HUES6 (cell line): ENCODE results near the gene FADD.
"Not testable (repeated sequence)": the region's sequence is repeated elsewhere in the genome, so short reads cannot be mapped to it uniquely, and the experiment has no call there.

Experiments
- H3K27ac ChIP-seq: 2 replicates; pipeline ENCODE4 v1.7.0; 2013; ENCODE audit warnings: low read depth, mild to moderate bottlenecking, low read length, inconsistent platforms
- H3K27me3 ChIP-seq: 2 replicates; pipeline ENCODE4 v1.6.1; 2013; ENCODE audit warnings: low read length; ENCODE audit not compliant: control insufficient read depth, insufficient read depth
- H3K36me3 ChIP-seq: 2 replicates; pipeline ENCODE4 v1.6.1; 2013; ENCODE audit warnings: low read length; ENCODE audit not compliant: control insufficient read depth, insufficient read depth
- H3K4me1 ChIP-seq: 2 replicates; pipeline ENCODE4 v1.6.1; 2013; ENCODE audit warnings: low read length; ENCODE audit not compliant: control insufficient read depth, insufficient read depth
- H3K4me3 ChIP-seq: 2 replicates; pipeline ENCODE4 v1.5.1; 2013; ENCODE audit warnings: low read depth, low read length
- H3K9ac ChIP-seq: one replicate; pipeline ENCODE4 v1.6.1; 2013; ENCODE audit warnings: mild to moderate bottlenecking, low read length
- H3K9me3 ChIP-seq: 2 replicates; pipeline ENCODE4 v1.6.1; 2013; ENCODE audit warnings: low read depth, low read length; ENCODE audit not compliant: control insufficient read depth, insufficient read depth

The FADD gene

DNA sequence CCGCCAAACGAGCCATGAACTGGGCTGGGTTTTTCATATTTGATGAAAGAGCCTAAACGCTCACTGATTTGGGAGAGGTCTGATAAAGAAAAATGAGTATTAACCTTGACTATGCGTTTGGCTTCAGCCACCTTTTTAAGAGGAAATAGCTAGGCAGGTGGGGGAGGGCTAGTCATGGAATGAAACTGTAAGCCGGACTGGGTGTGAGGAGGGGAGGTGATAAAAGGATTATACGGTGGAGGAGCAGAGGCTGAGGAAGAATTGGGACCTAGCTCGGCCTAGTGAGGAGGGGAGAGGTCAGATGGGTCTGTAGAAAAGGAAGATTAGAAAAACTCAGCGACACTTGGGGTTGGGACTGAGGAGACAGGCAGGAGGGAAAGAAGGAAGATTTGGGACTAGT lies 15.0 kb downstream of the FADD start:
- not testable (repeated sequence) for H3K36me3 ChIP-seq, H3K27ac ChIP-seq, H3K9me3 ChIP-seq, H3K27me3 ChIP-seq
- peak overlapping the region; percentile 17 for H3K9ac ChIP-seq
- peak overlapping the region; percentile 6; the same call in 1 of the 2 replicates for H3K4me3 ChIP-seq
- peaks cover 18% of the 10 kb centered on the region; the same call in 1 of the 2 replicates for H3K4me1 ChIP-seq

GRCh38 chr11:70220136-70220535 lies 17.0 kb downstream of the FADD start:
- H3K9me3 ChIP-seq: peaks cover 3% of the 10 kb centered on the region; the same call in 1 of the 2 replicates
- H3K4me1 ChIP-seq: peaks cover 15% of the 10 kb centered on the region; the same call in 1 of the 2 replicates
- H3K36me3 ChIP-seq: no peaks in the 10 kb centered on the region
- H3K27ac ChIP-seq: peak overlapping the region; percentile 34; the same call in 1 of the 2 replicates
- H3K9ac ChIP-seq: peak overlapping the region; percentile 35
- no peaks in the 10 kb centered on the region for H3K27me3 ChIP-seq
- H3K4me3 ChIP-seq: no peak overlapping the region

DNA sequence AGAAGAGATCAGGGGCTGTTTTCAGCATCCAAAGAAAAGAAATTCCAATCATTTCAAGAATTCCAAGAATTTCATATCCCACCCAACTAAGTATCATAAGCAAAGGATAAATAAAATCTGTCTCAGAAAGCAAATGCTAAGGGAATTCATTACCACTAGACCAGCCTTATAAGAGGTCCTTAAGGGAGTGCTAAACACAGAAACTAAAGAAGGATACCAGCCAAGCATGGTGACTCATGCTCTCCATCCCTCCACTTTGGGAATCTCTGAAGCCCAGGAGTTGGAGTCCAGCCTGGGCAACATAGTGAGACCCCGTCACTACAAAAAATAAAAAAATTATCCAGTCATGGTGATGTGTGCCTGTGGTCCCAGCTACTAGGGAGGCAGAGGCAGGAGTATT lies 17.8 kb downstream of the FADD start:
- H3K27ac ChIP-seq: peak overlapping the region; percentile 41; the same call in 1 of the 2 replicates
- H3K4me1 ChIP-seq: peaks cover 17% of the 10 kb centered on the region
- no peaks in the 10 kb centered on the region for H3K27me3 ChIP-seq
- H3K36me3 ChIP-seq: no peaks in the 10 kb centered on the region
- H3K4me3 ChIP-seq: no peak overlapping the region
- no peak overlapping the region for H3K9ac ChIP-seq
- peaks cover 3% of the 10 kb centered on the region; the same call in 1 of the 2 replicates for H3K9me3 ChIP-seq

- Histone ChIP-seq H3K4me3 (no peak overlapping the region), H3K4me1 (peaks cover 18% of the 10 kb centered on the region), H3K9ac (no peak overlapping the region), H3K27me3 (no peaks in the 10 kb centered on the region), H3K27ac (no peak overlapping the region), H3K9me3 (peaks cover 3% of the 10 kb centered on the region; the same call in 1 of the 2 replicates), H3K36me3 (no peaks in the 10 kb centered on the region)
Measured at GRCh38 chr11:70225681-70226177, 22.6 kb downstream of the FADD start.

GRCh38 chr11:70226183-70226582 lies 23.1 kb downstream of the FADD start:
- Histone ChIP-seq H3K27ac (no peak overlapping the region), H3K9me3 (no peaks in the 10 kb centered on the region), H3K27me3 (no peaks in the 10 kb centered on the region), H3K4me3 (no peak overlapping the region), H3K4me1 (peaks cover 16% of the 10 kb centered on the region), H3K9ac (no peak overlapping the region), H3K36me3 (no peaks in the 10 kb centered on the region)

DNA sequence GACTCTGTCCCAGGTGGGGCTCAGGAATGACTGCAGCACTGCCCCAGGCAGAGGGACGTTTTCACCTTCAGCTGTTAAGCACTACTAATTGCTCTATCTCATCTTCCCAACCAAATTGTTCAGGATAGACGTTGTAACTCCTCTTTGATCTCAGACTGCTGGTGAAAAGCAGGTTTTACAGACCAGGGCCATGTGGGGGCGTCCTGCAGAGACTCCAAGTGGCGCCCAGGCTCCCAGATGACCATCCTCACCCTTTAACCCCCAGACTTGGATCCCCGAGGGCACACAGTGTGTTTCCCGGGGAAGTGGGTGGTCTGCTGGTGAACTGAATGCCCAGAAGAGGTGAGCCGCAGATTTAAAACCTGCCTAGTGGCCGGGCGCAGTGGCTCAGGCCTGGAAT lies 23.9 kb downstream of the FADD start:
- peaks cover 22% of the 10 kb centered on the region for H3K4me1 ChIP-seq
- no peak overlapping the region for H3K4me3 ChIP-seq
- no peaks in the 10 kb centered on the region for H3K36me3 ChIP-seq
- H3K9ac ChIP-seq: no peak overlapping the region
- H3K9me3 ChIP-seq: no peaks in the 10 kb centered on the region
- H3K27ac ChIP-seq: no peak overlapping the region
- no peaks in the 10 kb centered on the region for H3K27me3 ChIP-seq

GRCh38 chr11:70229737-70230136 lies 26.6 kb downstream of the FADD start:
- H3K9ac ChIP-seq: no peak overlapping the region
- peaks cover 22% of the 10 kb centered on the region for H3K4me1 ChIP-seq
- H3K9me3 ChIP-seq: no peaks in the 10 kb centered on the region
- H3K27ac ChIP-seq: no peak overlapping the region
- no peak overlapping the region for H3K4me3 ChIP-seq
- no peaks in the 10 kb centered on the region for H3K36me3 ChIP-seq
- H3K27me3 ChIP-seq: no peaks in the 10 kb centered on the region

DNA sequence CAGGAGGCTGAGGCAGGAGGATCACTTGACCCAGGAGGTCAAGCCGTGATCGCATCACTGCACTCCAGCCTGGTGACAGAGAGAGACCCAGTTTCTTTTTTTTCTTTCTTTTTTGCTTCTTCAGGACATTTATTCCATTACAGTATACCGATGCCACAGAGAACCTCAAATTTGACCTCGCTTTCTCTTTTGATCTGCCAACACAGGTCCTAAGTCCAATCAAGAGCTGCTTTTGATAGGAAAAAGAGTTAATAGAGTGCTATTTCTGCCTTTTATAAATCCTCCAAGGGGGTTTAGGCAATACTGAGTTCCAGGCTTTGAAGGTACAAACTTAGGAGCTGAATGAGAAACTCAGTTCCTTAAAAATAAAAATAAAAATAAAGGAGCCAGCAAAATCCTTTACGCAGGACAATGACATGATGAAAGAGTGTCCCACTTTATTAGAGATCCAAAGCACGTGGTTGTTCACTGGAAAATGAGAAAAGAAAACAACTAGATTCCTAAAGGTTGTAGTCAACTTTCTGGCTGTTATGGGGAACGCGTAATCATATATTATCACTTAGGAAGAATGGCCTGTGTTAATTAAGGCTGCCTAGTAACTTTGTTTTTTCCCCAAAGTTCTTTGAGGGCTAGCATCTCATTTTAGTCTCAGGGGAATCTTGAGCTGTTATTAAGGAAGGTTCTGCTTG lies 27.2 kb downstream of the FADD start:
- no peak overlapping the region for H3K9ac ChIP-seq
- H3K36me3 ChIP-seq: no peaks in the 10 kb centered on the region
- no peaks in the 10 kb centered on the region for H3K9me3 ChIP-seq
- no peak overlapping the region for H3K4me3 ChIP-seq
- H3K4me1 ChIP-seq: peaks cover 22% of the 10 kb centered on the region
- no peak overlapping the region for H3K27ac ChIP-seq
- no peaks in the 10 kb centered on the region for H3K27me3 ChIP-seq

- Histone ChIP-seq H3K4me3 (no peak overlapping the region), H3K27me3 (no peaks in the 10 kb centered on the region), H3K36me3 (no peaks in the 10 kb centered on the region), H3K27ac (no peak overlapping the region), H3K4me1 (peaks cover 18% of the 10 kb centered on the region), H3K9me3 (no peaks in the 10 kb centered on the region), H3K9ac (no peak overlapping the region)
Measured at GRCh38 chr11:70230840-70231710, 28.0 kb downstream of the FADD start.

DNA sequence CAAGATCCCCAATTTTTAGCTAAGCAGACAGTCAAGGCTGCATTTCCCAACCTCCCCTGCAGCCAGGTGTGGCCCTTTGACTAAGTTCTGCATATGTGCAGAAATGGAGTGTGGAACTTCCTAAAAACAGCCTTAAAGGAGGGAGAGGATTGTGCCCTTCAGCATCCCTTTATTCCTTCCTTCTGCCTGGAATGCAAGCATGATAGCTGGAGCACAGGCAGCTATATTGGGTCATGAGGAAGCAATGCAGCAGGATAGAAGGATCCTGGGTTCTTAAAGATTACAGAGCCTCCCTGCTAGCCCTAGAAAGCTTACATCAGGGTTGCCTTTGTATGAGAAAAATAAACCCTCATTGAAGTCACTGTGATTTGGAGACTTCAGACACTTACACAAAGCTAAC lies 29.9 kb downstream of the FADD start:
- no peak overlapping the region for H3K9ac ChIP-seq
- H3K27me3 ChIP-seq: no peaks in the 10 kb centered on the region
- no peaks in the 10 kb centered on the region for H3K36me3 ChIP-seq
- H3K4me3 ChIP-seq: no peak overlapping the region
- peaks cover 7% of the 10 kb centered on the region; the same call in 1 of the 2 replicates for H3K4me1 ChIP-seq
- no peaks in the 10 kb centered on the region for H3K9me3 ChIP-seq
- H3K27ac ChIP-seq: no peak overlapping the region

- Histone ChIP-seq H3K4me3 (no peak overlapping the region), H3K9me3 (no peaks in the 10 kb centered on the region), H3K4me1 (peaks cover 7% of the 10 kb centered on the region; the same call in 1 of the 2 replicates), H3K36me3 (no peaks in the 10 kb centered on the region), H3K27ac (no peak overlapping the region), H3K9ac (no peak overlapping the region), H3K27me3 (no peaks in the 10 kb centered on the region)
Measured at GRCh38 chr11:70233511-70233934, 30.4 kb downstream of the FADD start.
